HG02610 (cell line): ENCODE data around the gene MATN1.

Source experiments
- ATAC-seq: cut with Tn5 transposase; IDR thresholded peaks from one replicate; pipeline ENCODE4 v1.9.1; 2021; ENCODE audit warnings: mild to moderate bottlenecking, moderate library complexity; ENCODE audit not compliant: unreplicated experiment

The MATN1 gene

GRCh38 chr1:30758121-30758688, 34.8 kb upstream of the MATN1 start:
- no peak for ATAC-seq

DNA sequence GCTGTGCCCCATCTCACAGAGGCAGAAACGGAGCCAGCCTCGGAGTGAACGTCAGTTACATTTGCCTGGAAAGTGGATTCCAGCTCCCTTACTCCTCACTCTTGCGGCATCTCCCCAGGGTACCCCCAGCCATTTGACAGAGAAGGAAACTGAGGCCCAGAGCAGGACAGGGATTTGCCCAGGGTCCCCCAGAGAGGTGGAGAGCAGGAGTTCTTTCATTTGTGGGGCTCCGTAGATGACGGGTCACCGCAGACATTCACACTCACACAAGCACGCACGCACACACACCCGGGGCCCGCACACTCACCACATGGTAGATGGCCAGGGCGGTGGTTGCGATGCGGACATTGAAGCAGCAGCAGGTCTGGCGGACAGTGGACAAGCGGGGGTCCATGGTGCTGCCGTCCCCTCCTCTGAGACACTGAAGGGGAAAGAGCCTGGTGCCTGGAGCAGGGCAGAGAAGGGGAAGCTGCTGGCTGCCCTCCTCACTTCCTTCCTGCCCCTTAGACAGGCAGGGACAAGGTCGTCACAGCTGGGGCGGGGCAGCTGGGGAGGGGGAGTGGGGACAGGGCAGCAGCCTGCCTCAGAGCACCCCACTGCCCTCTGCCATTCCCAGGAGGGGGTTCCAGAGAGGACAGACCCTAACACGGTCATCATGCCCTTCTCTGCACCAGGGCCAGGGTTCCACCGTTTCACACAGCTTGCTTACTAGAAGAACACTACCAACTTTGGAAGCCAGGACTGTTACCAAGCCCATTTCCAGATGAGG, 34.2 kb upstream of the MATN1 start, which contains the start of gene LAPTM5:
TSS of gene LAPTM5 (minus strand) at position 423 of the 769 bp plus-strand sequence. CDS start at position 394, 29 bp downstream.
- no peak for ATAC-seq

GRCh38 chr1:30756545-30757351, 33.4 kb upstream of the MATN1 start:
- ATAC-seq: no peak

GRCh38 chr1:30756206-30756544, 32.8 kb upstream of the MATN1 start:
- no peak for ATAC-seq

GRCh38 chr1:30755746-30756145, 32.4 kb upstream of the MATN1 start:
- ATAC-seq: no peak

DNA sequence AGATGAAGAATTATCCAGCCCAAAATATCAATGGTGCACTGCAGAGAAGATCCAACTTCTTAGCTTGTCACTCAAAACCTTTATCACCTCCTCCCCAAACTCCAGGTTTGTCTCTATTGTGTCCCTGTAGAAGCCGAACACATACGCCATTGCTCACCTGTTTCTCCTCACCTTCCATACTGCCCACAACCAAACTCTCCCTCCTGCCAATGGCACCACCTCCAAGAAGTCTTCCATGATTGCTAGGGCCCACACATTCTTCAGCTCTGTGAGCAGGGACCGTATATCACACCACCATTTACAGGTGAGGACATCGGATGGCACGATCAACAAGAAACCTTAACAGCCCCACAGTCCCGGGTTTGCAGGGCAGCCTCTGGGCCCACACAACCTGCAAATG, 31.9 kb upstream of the MATN1 start:
- no peak for ATAC-seq

GRCh38 chr1:30754684-30755171, 31.3 kb upstream of the MATN1 start:
- ATAC-seq: peak; percentile 46

DNA sequence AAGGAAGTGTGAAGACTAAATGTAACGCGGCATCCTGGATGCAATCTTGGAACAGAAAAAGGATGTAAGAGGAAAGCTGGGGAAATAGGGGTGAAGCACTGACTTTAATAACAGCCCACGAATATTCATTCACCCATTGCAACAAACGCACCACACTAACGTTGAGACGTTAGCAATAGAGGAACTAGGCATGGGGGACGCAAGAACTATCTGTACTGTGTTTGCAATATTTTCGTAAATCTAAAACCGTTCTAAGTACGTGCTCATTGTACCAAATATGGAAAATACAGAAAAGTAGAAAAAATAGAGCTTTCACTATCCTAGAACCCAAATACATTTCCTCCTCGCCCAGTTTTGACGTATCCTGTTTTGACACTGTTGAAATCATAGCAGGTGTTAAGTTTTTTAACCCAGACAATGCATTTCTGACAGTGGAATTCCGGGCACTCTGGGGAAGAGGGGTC, 30.3 kb upstream of the MATN1 start:
- no peak for ATAC-seq

DNA sequence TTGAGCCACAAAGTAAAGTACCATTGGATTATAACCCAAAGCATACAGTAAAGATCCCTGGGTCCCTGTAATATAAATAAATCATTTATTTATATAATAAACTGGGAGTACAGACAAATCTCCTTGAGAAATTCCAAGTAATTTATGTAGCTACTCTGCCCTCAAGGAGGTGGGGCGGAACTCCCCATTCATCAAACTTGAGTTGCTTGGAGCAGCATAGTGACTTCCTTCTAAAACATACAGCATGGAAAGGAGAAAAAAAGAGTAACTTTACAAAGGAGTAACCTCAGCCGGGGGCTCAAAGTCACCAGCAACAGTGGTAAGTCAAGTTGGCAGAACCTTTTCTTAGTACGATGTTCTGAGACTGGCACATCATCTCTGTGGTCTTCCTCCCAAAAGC, 29.7 kb upstream of the MATN1 start:
- no peak for ATAC-seq

- no peak for ATAC-seq
Observed at GRCh38 chr1:30752651-30752908, 29.2 kb upstream of the MATN1 start.

DNA sequence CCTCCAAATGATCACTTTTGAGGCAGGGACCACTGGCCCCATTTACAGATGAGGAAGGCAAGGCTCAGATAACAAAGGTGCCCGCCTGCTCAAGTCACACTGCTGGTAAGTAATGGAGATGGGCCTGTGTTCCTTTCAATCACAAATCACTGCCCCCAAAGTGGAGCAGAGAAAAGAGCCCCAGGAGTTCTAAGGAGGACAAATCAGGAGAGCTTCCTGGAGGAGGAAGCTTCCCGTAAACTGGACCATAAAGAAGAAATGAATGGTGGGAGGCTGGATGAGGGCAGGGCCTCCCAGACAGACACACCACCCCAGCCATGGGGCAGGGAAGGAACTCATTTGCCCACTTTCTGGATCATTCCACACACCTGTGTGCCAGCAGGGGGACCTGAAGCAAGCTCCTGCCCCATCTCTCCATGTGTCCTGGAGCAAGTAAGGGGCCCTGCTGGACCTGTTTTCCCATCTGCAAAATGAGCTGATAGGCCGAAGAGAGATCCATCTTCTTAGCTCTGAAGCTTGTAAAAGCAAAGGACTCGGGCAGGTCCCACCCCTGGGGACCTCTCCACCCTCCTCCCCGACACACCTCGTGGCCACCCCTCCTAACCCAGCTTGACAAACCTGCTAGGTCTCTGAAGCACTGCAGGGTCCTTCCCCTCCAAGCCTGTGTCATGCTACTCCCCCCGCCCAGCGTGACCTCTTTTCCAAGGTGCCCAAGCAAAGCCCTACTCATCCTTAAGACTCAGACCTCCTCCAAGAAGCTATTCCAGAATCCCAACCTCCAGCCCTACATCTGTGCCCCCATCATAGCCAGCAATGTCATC, 28.7 kb upstream of the MATN1 start:
- ATAC-seq: no peak

DNA sequence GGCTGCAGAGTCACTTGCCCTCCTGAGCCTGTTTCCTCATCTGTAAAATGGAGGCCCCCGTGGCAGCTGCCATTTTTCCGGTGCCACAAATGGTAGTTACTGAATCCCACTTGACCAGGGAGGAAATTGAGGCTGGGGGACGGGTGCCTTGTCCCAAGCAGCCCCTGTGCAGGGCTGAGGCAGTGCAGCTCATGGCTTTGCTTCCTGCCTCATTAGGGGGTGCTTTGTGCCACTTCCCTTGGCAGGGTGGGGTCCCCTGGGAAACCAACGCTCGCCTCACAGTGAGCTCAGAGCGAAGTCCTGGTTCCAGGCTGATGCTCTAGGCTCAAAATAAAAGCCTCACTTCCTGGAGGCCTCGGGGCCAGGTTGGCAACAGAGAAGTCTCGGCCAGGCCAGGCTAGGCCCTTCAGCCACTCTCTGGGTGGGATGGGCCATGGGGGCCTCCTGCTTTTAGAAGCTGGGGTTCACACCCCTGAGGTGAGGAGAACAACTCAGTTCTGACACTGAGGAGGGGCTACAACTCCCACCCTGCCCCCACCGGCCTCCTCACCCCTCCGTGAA, 27.4 kb upstream of the MATN1 start:
- no peak for ATAC-seq

DNA sequence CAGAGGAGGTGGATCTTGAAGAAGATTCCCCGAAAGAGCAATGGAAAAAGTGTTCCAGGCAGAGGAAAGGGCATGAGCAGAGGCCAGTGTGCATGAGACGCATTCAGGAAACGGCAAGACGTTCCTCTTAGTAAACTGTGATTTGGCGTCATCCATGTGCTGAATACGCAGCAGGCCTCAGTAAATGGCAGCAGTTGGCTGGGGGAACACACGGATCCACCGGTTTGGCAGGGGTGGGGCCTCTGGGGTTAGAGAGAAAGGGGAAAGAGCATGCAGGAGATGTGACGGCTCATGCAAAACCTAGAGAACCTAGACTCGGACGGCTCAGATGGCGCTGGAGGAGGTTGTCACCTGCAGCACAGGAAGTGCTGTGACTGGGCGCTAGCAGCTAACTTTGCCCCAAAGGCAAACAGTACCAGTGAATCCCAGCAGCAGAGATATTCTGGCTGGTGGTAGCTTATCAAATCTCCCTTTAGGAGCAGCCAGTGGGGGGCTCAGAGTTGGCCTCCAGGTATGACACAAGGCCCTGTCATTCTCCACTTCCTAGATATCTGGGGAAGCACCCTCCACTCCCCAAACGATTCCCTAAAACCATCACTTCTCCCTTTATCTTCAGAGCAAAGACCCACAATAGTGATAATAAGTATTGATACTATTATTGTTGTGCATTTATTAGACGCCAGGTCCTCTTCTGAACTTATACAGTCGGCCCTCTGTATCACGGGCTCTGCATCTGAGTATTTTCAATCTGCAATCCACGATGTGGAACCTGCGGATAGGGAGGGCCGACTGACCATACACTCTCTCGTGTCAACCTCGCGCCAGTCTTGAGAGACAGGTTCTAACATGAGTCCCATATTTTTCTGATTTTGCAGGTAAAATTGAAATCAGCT, 26.6 kb upstream of the MATN1 start:
- ATAC-seq: no peak

- no peak for ATAC-seq
Observed at GRCh38 chr1:30748699-30749401, 25.5 kb upstream of the MATN1 start.

DNA sequence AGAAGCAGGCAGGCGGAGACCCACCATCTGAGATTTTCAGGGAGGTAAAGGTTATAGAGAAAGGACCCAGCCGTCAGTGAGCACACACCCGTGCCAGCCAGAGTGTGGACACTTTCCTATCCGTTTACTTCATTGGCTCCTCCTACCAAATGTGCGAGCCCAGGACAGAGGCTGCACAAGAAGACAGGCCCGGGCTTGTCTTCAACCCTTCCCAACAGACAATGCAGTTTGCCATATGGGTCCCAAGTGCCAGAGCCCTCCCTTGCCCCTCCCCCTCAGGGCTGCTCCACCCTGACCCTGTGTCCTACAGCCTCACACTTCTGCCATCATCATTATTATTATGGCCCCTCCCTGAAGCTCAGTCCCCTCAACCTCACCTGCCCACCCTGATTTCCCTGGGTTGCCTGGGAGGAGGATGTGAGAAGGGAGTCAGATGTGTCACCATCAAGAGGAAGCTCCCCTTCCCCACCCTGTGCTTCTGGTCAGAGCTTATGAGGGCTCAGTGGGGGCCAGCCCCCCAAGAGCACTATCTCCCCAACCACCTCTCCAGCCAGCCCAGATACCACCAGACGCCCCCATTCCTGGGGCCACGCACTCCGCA, 24.8 kb upstream of the MATN1 start:
- no peak for ATAC-seq

GRCh38 chr1:30747033-30748008, 23.9 kb upstream of the MATN1 start:
- no peak for ATAC-seq

- ATAC-seq: no peak
Observed at GRCh38 chr1:30746212-30747032, 23.0 kb upstream of the MATN1 start.
